Endothelial cell of umbilical vein (primary cell): ENCODE data around the gene KCNS1. TPM values are rescaled to one million over a fixed set of nuclear protein-coding genes. Genes with fewer than 3 reads are reported as not detected.

Experiments used
- BruUV-seq: library from RNA; stranded (reverse); fragments of 400-500 nt; replicated peaks from 2 replicates; lab custom pipeline; 2021; lab: Mats Ljungman, UMichigan
- CTCF ChIA-PET: fragments of 300-600, 350-600 bp; sonication (Branson Sonifier 250); formaldehyde crosslinking; loops from one replicate; lab custom pipeline; 2021; ENCODE audit warnings: antibody characterized with exemption, inconsistent platforms; lab: Charles Lee
- POLR2A ChIA-PET: fragments of 300-600, 350-600 bp; sonication (Branson Sonifier 250); formaldehyde crosslinking; loops from one replicate; lab custom pipeline; 2021; ENCODE audit warnings: antibody characterized with exemption, inconsistent platforms; lab: Charles Lee
- DNase-seq: peaks from one replicate; pipeline ENCODE4 v3.0.0-alpha.2; 2011; ENCODE audit warnings: low read depth, low spot score
- FAIRE-seq: peaks from 2 replicates; lab custom pipeline; 2011; peaks lifted over from hg19 to GRCh38; lab: Jason Lieb, UNC
- H2AFZ ChIP-seq: 2 replicates; pipeline ENCODE4 v1.6.0; 2012; ENCODE audit warnings: low read depth, low read length, control low read depth, inconsistent platforms
- H3K27ac ChIP-seq: 2 replicates; pipeline ENCODE4 v1.5.1; 2011; ENCODE audit warnings: low read depth, mild to moderate bottlenecking, control low read depth, low read length, moderate library complexity; ENCODE audit not compliant: insufficient read depth
- H3K27me3 ChIP-seq, 2 experiments: 2 replicates each; pipeline versions ENCODE4 v1.6.0 to v1.6.1; 2011; ENCODE audit warnings: low read length in 2 of 2, mixed read lengths in 1 of 2; ENCODE audit not compliant: control insufficient read depth in 2 of 2, insufficient read depth in 2 of 2
- H3K36me3 ChIP-seq, 2 experiments: 2 replicates in 1 of 2; 3 replicates in 1 of 2; pipeline ENCODE4 v1.5.1; 2011; ENCODE audit warnings: low read length in 2 of 2, mild to moderate bottlenecking in 1 of 2, moderate library complexity in 1 of 2; ENCODE audit not compliant: control insufficient read depth in 2 of 2, insufficient read depth in 2 of 2; ENCODE audit errors: extremely low read depth in 1 of 2
- H3K4me1 ChIP-seq: 3 replicates; pipeline ENCODE4 v1.5.1; 2011; ENCODE audit warnings: mild to moderate bottlenecking, low read length; ENCODE audit not compliant: control insufficient read depth, insufficient read depth; ENCODE audit errors: extremely low read depth
- H3K4me2 ChIP-seq: 2 replicates; pipeline ENCODE4 v1.6.1; 2011; ENCODE audit warnings: low read length, control low read depth, mixed read lengths; ENCODE audit not compliant: insufficient read depth
- H3K4me3 ChIP-seq, 3 experiments: fragments of 200-600 bp in 1 of 3; sonication (generic), shearing (Covaris generic) in 1 of 3; replicated peaks in 1 of 3; 2 replicates each; pipeline ENCODE4 v1.5.1; 2011 to 2016; ENCODE audit warnings: control low read depth in 3 of 3, low read length in 3 of 3, mild to moderate bottlenecking in 2 of 3, inconsistent platforms in 1 of 3, low read depth in 1 of 3, moderate library complexity in 1 of 3; ENCODE audit not compliant: insufficient read depth in 1 of 3
- H3K79me2 ChIP-seq: 2 replicates; pipeline ENCODE4 v1.6.0; 2012; ENCODE audit warnings: low read length, inconsistent platforms; ENCODE audit not compliant: control insufficient read depth, insufficient read depth
- H3K9ac ChIP-seq: replicated peaks from 2 replicates; pipeline ENCODE3; 2011; ENCODE audit warnings: low read length, control low read depth; ENCODE audit not compliant: insufficient read depth; ENCODE audit errors: extremely low read depth
- H3K9me1 ChIP-seq: replicated peaks from 3 replicates; pipeline ENCODE4 v1.6.0; 2011; ENCODE audit warnings: mild to moderate bottlenecking, low read length; ENCODE audit not compliant: control insufficient read depth, insufficient read depth; ENCODE audit errors: extremely low read depth
- H3K9me3 ChIP-seq: replicated peaks from 2 replicates; pipeline ENCODE4 v1.5.1; 2012; ENCODE audit warnings: low read length, inconsistent platforms; ENCODE audit not compliant: control insufficient read depth, insufficient read depth
- H4K20me1 ChIP-seq: replicated peaks from 2 replicates; pipeline ENCODE3; 2011; ENCODE audit warnings: mild to moderate bottlenecking, low read length; ENCODE audit not compliant: control insufficient read depth, insufficient read depth; ENCODE audit errors: extremely low read depth
- CTCF ChIP-seq, 2 donors: IDR thresholded peaks; 1 replicate in 1 of 2; 2 replicates in 1 of 2; pipeline ENCODE4 v1.5.1; 2011; ENCODE audit warnings: low read length in 2 of 2, mild to moderate bottlenecking in 2 of 2, moderate library complexity in 2 of 2, control low read depth in 1 of 2, inconsistent platforms in 1 of 2, low read depth in 1 of 2; ENCODE audit not compliant: insufficient read depth in 1 of 2; ENCODE audit errors: extremely low read depth in 1 of 2
- EZH2 ChIP-seq: IDR thresholded peaks from 2 replicates; pipeline ENCODE4 v1.6.1; 2012; ENCODE audit warnings: borderline replicate concordance, low read depth, mild to moderate bottlenecking, moderate library complexity, low read length, inconsistent platforms; ENCODE audit not compliant: severe bottlenecking
- FOS ChIP-seq: IDR thresholded peaks from 2 replicates; pipeline ENCODE4 v1.6.1; 2011; ENCODE audit warnings: mild to moderate bottlenecking, low read length, moderate library complexity, borderline replicate concordance; ENCODE audit not compliant: insufficient read depth
- GATA2 ChIP-seq: IDR thresholded peaks from 2 replicates; pipeline ENCODE4 v1.7.0; 2011; ENCODE audit warnings: low read depth, mild to moderate bottlenecking, moderate library complexity, mixed read lengths, low read length; ENCODE audit not compliant: insufficient read length, insufficient read depth
- JUN ChIP-seq: IDR thresholded peaks from 2 replicates; pipeline ENCODE4 v1.6.1; 2011; ENCODE audit warnings: borderline replicate concordance, low read depth; ENCODE audit not compliant: insufficient read length, insufficient read depth
- MAX ChIP-seq: IDR thresholded peaks from 2 replicates; pipeline ENCODE4 v1.6.1; 2011; ENCODE audit not compliant: insufficient read depth, insufficient read length
- MYC ChIP-seq: IDR thresholded peaks from one replicate; pipeline ENCODE4 v1.6.1; 2011; ENCODE audit warnings: mild to moderate bottlenecking, low read depth, low read length
- POLR2A ChIP-seq: IDR thresholded peaks from 2 replicates; pipeline ENCODE4 v1.6.1; 2012; ENCODE audit warnings: low read depth, mild to moderate bottlenecking, control low read depth, low read length
- POLR2AphosphoS5 ChIP-seq: IDR thresholded peaks from 2 replicates; pipeline ENCODE4 v1.6.1; 2012; ENCODE audit warnings: low read depth, mild to moderate bottlenecking, control low read depth, low read length, moderate library complexity; ENCODE audit not compliant: insufficient read depth
- dilution Hi-C: fragments of 300-500 bp; cut with MboI; formaldehyde crosslinking; loops from one replicate; pipeline ENCODE4 v1.15.0; 2019; ENCODE audit warnings: low sequenced_read_pairs; ENCODE audit not compliant: extremely low pct_ligation_motif_present
- intact Hi-C: fragments of 100-400 bp; cut with micrococcal nuclease; formaldehyde crosslinking; loops from one replicate; pipeline ENCODE4 v1.10.0; 2022
- polyA plus RNA-seq, 4 experiments: library from polyadenylated mRNA; depleted of rRNA in 3 of 4; stranded (reverse) in 3 of 4; unstranded in 1 of 4; fragments of >200 nt; gene quantifications; 2 replicates each; pipeline versions ENCODE4 v1.2.1 to v1.2.3, GENCODE V29; 2011 to 2012; ENCODE audit warnings: missing spikeins in 1 of 4
- total RNA-seq: library from RNA; stranded (reverse); gene quantifications from 2 replicates; pipeline ENCODE4 v1.2.3, GENCODE V29; 2021

Gene KCNS1
- total and polyA plus RNA-seq, 2 donors (not counting 3 experiments of a cell fraction or from before 2014, with no cell fraction given): 0.14 to 0.29 TPM

- POLR2A ChIA-PET: no interaction called here
- no peak overlapping the region for H3K4me3 ChIP-seq
- no peaks in the 10 kb centered on the region for H3K79me2 ChIP-seq
- no peaks in the 10 kb centered on the region for H3K9me1 ChIP-seq
- H2AFZ ChIP-seq: no peak overlapping the region
- no peaks in the 10 kb centered on the region for H3K9me3 ChIP-seq
- no peak overlapping the region for H3K27ac ChIP-seq
- H3K4me1 ChIP-seq: no peaks in the 10 kb centered on the region
- H3K36me3 ChIP-seq: no peaks in the 10 kb centered on the region
- DNase-seq (no peak), FAIRE-seq (no peak)
- peaks cover 0 to 4% of the 10 kb centered on the region in 2 experiments for H3K27me3 ChIP-seq
- dilution Hi-C loops (no loop called here), intact Hi-C loops (loop anchor here (5.0 kb wide), 2 partner anchors 178 to 202 kb away; partner anchors contain the start of gene PABPC1L)
- TF ChIP-seq EZH2: no peak
- no peak for TF ChIP-seq MYC
- no peak for TF ChIP-seq JUN
- TF ChIP-seq GATA2: no peak
- TF ChIP-seq POLR2A: no peak
- no peak for TF ChIP-seq CTCF (IDR thresholded peaks at IDR 0.05; ENCODE audit: extremely low read depth in 1 of 2, insufficient read depth in 1 of 2, low read depth in 1 of 2, low read length in 2 of 2)
- TF ChIP-seq POLR2AphosphoS5: no peak
- no peak for TF ChIP-seq MAX
- no peak for TF ChIP-seq FOS
- no peak overlapping the region for H3K9ac ChIP-seq
- no TSS peak for BruUV-seq
- H3K4me2 ChIP-seq: no peak overlapping the region
- CTCF ChIA-PET: interaction anchor here (1.0 to 9.5 kb wide), 7 partner anchors 8 to 177 kb away, joined by 3 to 278 read pairs (median 20); partner anchors contain the start of gene KCNS1
- no peaks in the 10 kb centered on the region for H4K20me1 ChIP-seq
Measured at GRCh38 chr20:45113865-45114264, 12.9 kb upstream of the KCNS1 start.
